GM12875 (cell line): ENCODE measurements around the gene RFC2.
"Not testable (repeated sequence)": the region's sequence is repeated elsewhere in the genome, so short reads cannot be mapped to it uniquely, and the experiment has no call there.

ENCODE experiments used
- H3K4me3 ChIP-seq: one replicate; pipeline ENCODE4 v1.5.1; 2011; ENCODE audit warnings: low read depth, low read length, control low read depth
- CTCF ChIP-seq: IDR thresholded peaks from 2 replicates; pipeline ENCODE4 v1.5.1; 2011; ENCODE audit warnings: low read depth, mild to moderate bottlenecking, control low read depth, inconsistent platforms, low read length, moderate library complexity, borderline replicate concordance; ENCODE audit not compliant: insufficient read depth

RFC2 gene

GRCh38 chr7:74256491-74257408 lies 2.6 kb upstream of the RFC2 start:
- TF ChIP-seq CTCF, result no peak

GRCh38 chr7:74255461-74255860 lies 1.3 kb upstream of the RFC2 start:
- H3K4me3 ChIP-seq, result peak overlapping the region; percentile 94

More at GRCh38 chr7:74256491-74257408, 2.6 kb upstream of the RFC2 start:
- H3K4me3 ChIP-seq, result no peak overlapping the region

- no peak for TF ChIP-seq CTCF
- peak overlapping the region; percentile 94 for H3K4me3 ChIP-seq
These were observed 720 bp upstream of the RFC2 start for GRCh38 chr7:74254858-74255379.

GRCh38 chr7:74253835-74254128 lies 417 bp downstream of the RFC2 start:
- H3K4me3 ChIP-seq, result peak overlapping the region; percentile 94
- no peak for TF ChIP-seq CTCF

GRCh38 chr7:74253331-74253730 lies 868 bp downstream of the RFC2 start:
- no peak for TF ChIP-seq CTCF
- peak overlapping the region; percentile 94 for H3K4me3 ChIP-seq

- no peak for TF ChIP-seq CTCF
- peak overlapping the region; percentile 94 for H3K4me3 ChIP-seq
These were observed 1.3 kb downstream of the RFC2 start for GRCh38 chr7:74252893-74253292.

- H3K4me3 ChIP-seq, result not testable (repeated sequence)
These were observed 5.1 kb downstream of the RFC2 start for GRCh38 chr7:74249058-74249457.

- TF ChIP-seq CTCF, result no peak
- H3K4me3 ChIP-seq, result no peak overlapping the region
These were observed 6.0 kb downstream of the RFC2 start for GRCh38 chr7:74248156-74248555.
